ENCODE measurements around the gene UFC1. TPM values are rescaled to one million over a fixed set of nuclear protein-coding genes. Genes with fewer than 3 reads are reported as not detected.

Gene UFC1
- total RNA-seq (2016; rRNA removed; fragmentation: Illumina TruSeq; extraction: Trizol) (72.8 and 96.5 TPM in 2 replicates), polyA plus RNA-seq (2011; rRNA removed) (70.1 and 85.2 TPM in 2 replicates), polyA minus RNA-seq (2011; rRNA and poly(A)+ RNA removed; ENCODE audit: low replicate concordance) (19.4 and 58.8 TPM in 2 replicates), Bru-seq, nascent RNA (percentile 79 among the genes with signal in this experiment), BruChase-seq, experiment 1, labeled RNA remaining after a 6-hour chase (percentile 86 among the genes with signal in this experiment), BruChase-seq, experiment 2, labeled RNA remaining after a 2-hour chase (percentile 74 among the genes with signal in this experiment)
- total RNA-seq (2016; cell fraction: cytosol; rRNA removed; fragmentation: Illumina TruSeq; extraction: Trizol; ENCODE audit: low read depth): 44.5 and 47.4 TPM in 2 replicates
- total RNA-seq (2016; cell fraction: insoluble cytoplasmic fraction; rRNA removed; fragmentation: Illumina TruSeq; extraction: Trizol): 74.8 and 106 TPM in 2 replicates
- 66.5 and 67.4 TPM in 2 replicates for total RNA-seq (2016; cell fraction: membrane; rRNA removed; fragmentation: Illumina TruSeq; extraction: Trizol)
- 29.7 and 32.7 TPM in 2 replicates for total RNA-seq (2016; cell fraction: nucleus; rRNA removed; fragmentation: Illumina TruSeq; extraction: Trizol)
- 87.7 and 127 TPM in 2 replicates for polyA plus RNA-seq (2011; cell fraction: cytosol; rRNA removed)
- 26.3 and 26.8 TPM in 2 replicates for polyA plus RNA-seq (2011; cell fraction: nucleus; rRNA removed)
- polyA plus RNA-seq (2012): 77.3 and 83.1 TPM in 2 replicates
- 66.3 and 72.4 TPM in 2 replicates for polyA plus RNA-seq (2016; cell fraction: cytosol; fragmentation: Illumina TruSeq; extraction: Trizol; ENCODE audit: low read depth)
- 153 and 176 TPM in 2 replicates for polyA plus RNA-seq (2016; cell fraction: insoluble cytoplasmic fraction; fragmentation: Illumina TruSeq; extraction: Trizol; ENCODE audit: low read depth)
- polyA plus RNA-seq (2016; cell fraction: membrane; fragmentation: Illumina TruSeq; extraction: Trizol; ENCODE audit: low read depth): 96.8 and 104 TPM in 2 replicates
- 70.4 and 72.5 TPM in 2 replicates for polyA plus RNA-seq (2016; cell fraction: nucleus; fragmentation: Illumina TruSeq; extraction: Trizol; ENCODE audit: insufficient read depth, low read depth)
- 24.2 and 29.9 TPM in 2 replicates for polyA minus RNA-seq (2011; cell fraction: cytosol; rRNA and poly(A)+ RNA removed)
- 22.3 and 28.7 TPM in 2 replicates for polyA minus RNA-seq (2011; cell fraction: nucleus; rRNA and poly(A)+ RNA removed)
- long read RNA-seq, experiment 1, transcript UFC1-201 (6 exons, 1,114 nt): major isoform, 86 of 94 reads
- long read RNA-seq, experiment 1, partial matches to known transcripts: 4 of 94 reads
- long read RNA-seq, experiment 1, other reads (novel, unspliced or antisense): 4 of 94 reads
- long read RNA-seq, experiment 2, transcript UFC1-201 (6 exons, 1,114 nt): major isoform, 158 of 186 reads
- long read RNA-seq, experiment 2, partial matches to known transcripts: 14 of 186 reads
- long read RNA-seq, experiment 2, other reads (novel, unspliced or antisense): 11 of 186 reads

GRCh38 chr1:161153682-161154337, at the start of gene UFC1:
UFC1 (plus strand) TSS chr1:161153978; CDS start chr1:161153998, 20 bp downstream.
- DNase-seq (ENCODE audit: low spot score): peak; percentile 86
- CTCF ChIA-PET (ENCODE audit: low intra/inter-chr PET ratio, low total read pairs): no interaction called here
- WGBS (ENCODE audit: low lambda C conversion rate): under 1% methylated on average over 30 of the region's 33 CpGs
- TF ChIP-seq NFYB (CRISPR knock-in tag; IDR thresholded peaks at IDR 0.05): no peak
- no peak for TF ChIP-seq ZNF576 (CRISPR knock-in tag; IDR thresholded peaks at IDR 0.05)
- TF ChIP-seq THAP11 (CRISPR knock-in tag; IDR thresholded peaks at IDR 0.05): peak; percentile 87
- no peak for TF ChIP-seq ZNF343 (CRISPR knock-in tag; IDR thresholded peaks at IDR 0.05)
- 0 out of 2 replicates have a peak, but pooled peaks have one; percentile 7 for TF ChIP-seq ZMYM3 (CRISPR knock-in tag; IDR thresholded peaks at IDR 0.05)
- TF ChIP-seq IKZF1 (IDR thresholded peaks at IDR 0.05): no peak
- no peak for TF ChIP-seq ZNF737 (CRISPR knock-in tag; IDR thresholded peaks at IDR 0.05; ENCODE audit: borderline replicate concordance)
- TF ChIP-seq ZFX (CRISPR knock-in tag; IDR thresholded peaks at IDR 0.05; ENCODE audit: low read depth): no peak
- TF ChIP-seq MATR3 (CRISPR knock-in tag; IDR thresholded peaks at IDR 0.05): no peak
- peak; percentile 31; the same call in 1 of the 2 replicates for TF ChIP-seq ZNF556 (CRISPR knock-in tag; IDR thresholded peaks at IDR 0.05; ENCODE audit: borderline replicate concordance)
- no peak for TF ChIP-seq RCOR2 (CRISPR knock-in tag; IDR thresholded peaks at IDR 0.05)
- TF ChIP-seq CBX1 (IDR thresholded peaks at IDR 0.05; ENCODE audit: low read depth): no peak
- TF ChIP-seq ZNF678 (CRISPR knock-in tag; IDR thresholded peaks at IDR 0.05): no peak
- TF ChIP-seq NKX3-1 (CRISPR knock-in tag; IDR thresholded peaks at IDR 0.05): peak; percentile 39; the same call in 1 of the 2 replicates
- TF ChIP-seq ZNF614 (CRISPR knock-in tag; IDR thresholded peaks at IDR 0.05; ENCODE audit: borderline replicate concordance): peak; percentile 28; the same call in 1 of the 2 replicates
- peak; percentile 84 for TF ChIP-seq ATF1 (CRISPR knock-in tag; IDR thresholded peaks at IDR 0.05)
- peak; percentile 77 for TF ChIP-seq ZGPAT (CRISPR knock-in tag; IDR thresholded peaks at IDR 0.05)
- TF ChIP-seq ZNF3 (CRISPR knock-in tag; IDR thresholded peaks at IDR 0.05): no peak
- TF ChIP-seq BHLHE40 (IDR thresholded peaks at IDR 0.05; ENCODE audit: low read length): no peak

More at GRCh38 chr1:161153682-161154337, at the start of gene UFC1:
- Histone ChIP-seq H4K20me1 (ENCODE audit: insufficient read depth, low read length) (no peaks in the 10 kb centered on the region), H3K27ac (ENCODE audit: extremely low read length, insufficient read depth, low read length) (peak within 1 kb of the TSS; percentile 99), H3K9me3 (ENCODE audit: low read length) (no peaks in the 10 kb centered on the region), H3K4me2 (ENCODE audit: low read depth, low read length) (peak within 1 kb of the TSS; percentile 89), H3K27me3 (ENCODE audit: control insufficient read depth in 1 of 2, insufficient read depth in 2 of 2, low read length in 2 of 2) (no peaks in the 10 kb centered on the region; a peak in 1 of 5 replicates), H3K4me1 (ENCODE audit: insufficient read depth, low read length) (peaks cover 24% of the 10 kb centered on the region), H3K9ac (ENCODE audit: insufficient read depth, low read depth, low read length) (peak within 1 kb of the TSS; percentile 98), H3K4me3 (replicated peaks in 1 of 3; ENCODE audit: insufficient read depth in 1 of 3, low read depth in 2 of 3, low read length in 3 of 3) (peak within 1 kb of the TSS; percentile 78 to 85 (median 78)), H3K79me2 (ENCODE audit: insufficient read depth, low read length) (peaks cover 10% of the 10 kb centered on the region), H2AFZ (ENCODE audit: low read length) (peak within 1 kb of the TSS; percentile 92), H3K36me3 (replicated peaks in 1 of 2; ENCODE audit: control insufficient read depth in 1 of 2, insufficient read depth in 2 of 2, low read length in 2 of 2) (peaks cover 2 to 9% of the 10 kb centered on the region in 2 experiments; a peak in 2 of 5 replicates)
- FAIRE-seq (peak; percentile 96), ATAC-seq (peak; percentile 95)
- in situ Hi-C loops (cut with HindIII; ENCODE audit: extremely low pct_ligation_motif_present, low pct_unique_long_range_greater_than_20kb) (no loop called here), intact Hi-C loops (cut with micrococcal nuclease; ENCODE audit: unreplicated experiment) (loop anchor here (2.0 kb wide), 1 partner anchor 21 kb away; the partner anchor contains the start of gene DEDD)
- BruUV-seq (replicated peaks): TSS peak; percentile 99
- POLR2A ChIA-PET: interaction anchor here (0.8 to 5.5 kb wide), 10 partner anchors 11 to 160 kb away, joined by 3 to 43 read pairs (median 4); partner anchors contain the start of genes DEDD, F11R, NDUFS2 and NIT1

Data from HepG2 (cell line).